ENCODE data around the gene APLNR.

Gene APLNR

DNA sequence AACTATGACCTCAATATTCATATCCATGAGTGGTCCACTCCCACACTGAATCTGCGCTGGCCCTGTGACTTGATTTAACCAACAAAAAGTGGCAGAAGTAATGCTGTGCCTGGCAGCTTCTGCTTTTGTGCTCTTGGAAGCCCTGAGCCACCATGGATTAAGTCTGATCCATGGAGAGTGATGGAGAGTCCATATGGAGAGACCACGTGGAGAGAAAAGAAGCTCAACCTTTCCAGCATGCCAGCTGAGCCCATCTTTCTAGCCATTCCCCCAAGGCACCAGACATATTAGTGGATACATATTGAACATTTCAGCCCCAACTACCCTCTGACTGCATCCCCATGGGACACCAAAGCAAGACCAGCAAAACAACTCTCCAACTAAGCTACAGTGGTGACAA is 39.3 kb downstream of the APLNR start:
- DNase-seq (ENCODE audit: low read depth): no peak
- H3K4me3 ChIP-seq (replicated peaks; ENCODE audit: low read depth, low read length): no peak overlapping the region
- TF ChIP-seq, protein P1, sequence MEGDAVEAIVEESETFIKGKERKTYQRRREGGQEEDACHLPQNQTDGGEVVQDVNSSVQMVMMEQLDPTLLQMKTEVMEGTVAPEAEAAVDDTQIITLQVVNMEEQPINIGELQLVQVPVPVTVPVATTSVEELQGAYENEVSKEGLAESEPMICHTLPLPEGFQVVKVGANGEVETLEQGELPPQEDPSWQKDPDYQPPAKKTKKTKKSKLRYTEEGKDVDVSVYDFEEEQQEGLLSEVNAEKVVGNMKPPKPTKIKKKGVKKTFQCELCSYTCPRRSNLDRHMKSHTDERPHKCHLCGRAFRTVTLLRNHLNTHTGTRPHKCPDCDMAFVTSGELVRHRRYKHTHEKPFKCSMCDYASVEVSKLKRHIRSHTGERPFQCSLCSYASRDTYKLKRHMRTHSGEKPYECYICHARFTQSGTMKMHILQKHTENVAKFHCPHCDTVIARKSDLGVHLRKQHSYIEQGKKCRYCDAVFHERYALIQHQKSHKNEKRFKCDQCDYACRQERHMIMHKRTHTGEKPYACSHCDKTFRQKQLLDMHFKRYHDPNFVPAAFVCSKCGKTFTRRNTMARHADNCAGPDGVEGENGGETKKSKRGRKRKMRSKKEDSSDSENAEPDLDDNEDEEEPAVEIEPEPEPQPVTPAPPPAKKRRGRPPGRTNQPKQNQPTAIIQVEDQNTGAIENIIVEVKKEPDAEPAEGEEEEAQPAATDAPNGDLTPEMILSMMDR (IDR thresholded peaks at IDR 0.05; ENCODE audit: low read length, missing control alignments): no peak

DNA sequence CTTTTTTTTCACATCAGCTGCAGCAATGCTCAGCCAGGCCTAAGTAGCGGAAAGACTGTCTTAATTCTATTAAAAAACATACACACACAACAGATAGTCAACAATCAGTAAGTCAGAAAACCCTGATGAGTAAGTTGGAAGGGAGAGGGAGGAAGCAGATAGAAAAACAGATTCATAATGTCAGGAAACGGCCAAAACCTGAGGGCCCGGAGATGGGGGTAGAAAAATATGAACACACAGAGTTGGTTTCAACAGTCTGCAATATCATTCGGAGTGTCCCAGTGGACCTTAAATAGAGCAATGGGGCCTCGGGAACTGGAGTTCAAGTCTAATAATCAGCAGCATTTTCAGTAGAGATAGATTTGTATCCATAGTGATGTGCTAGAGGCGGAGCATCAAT is 40.5 kb downstream of the APLNR start:
- TF ChIP-seq, protein P1 (IDR thresholded peaks at IDR 0.05; ENCODE audit: low read length, missing control alignments): no peak
- no peak for DNase-seq (ENCODE audit: low read depth)
- H3K4me3 ChIP-seq (replicated peaks; ENCODE audit: low read depth, low read length): no peak overlapping the region

DNA sequence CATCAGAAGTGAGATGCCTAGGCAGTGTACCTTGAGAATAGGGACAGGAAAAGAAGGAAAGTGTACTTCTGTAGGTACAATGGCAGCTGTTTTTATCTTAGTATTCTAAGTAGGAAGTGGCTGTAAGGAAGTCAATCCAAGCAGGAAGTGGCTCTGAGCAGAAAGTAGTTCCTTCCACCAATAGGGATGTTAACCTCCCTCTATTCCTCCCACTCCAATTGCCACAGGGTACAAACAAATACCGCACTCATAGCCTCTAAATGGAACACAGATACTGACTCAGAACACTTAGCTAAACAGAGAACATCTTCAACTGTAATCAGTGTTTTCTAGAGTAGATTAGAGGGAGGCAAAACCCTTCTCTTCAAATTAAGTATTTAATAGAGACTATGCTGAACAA is 44.7 kb downstream of the APLNR start:
- H3K4me3 ChIP-seq (replicated peaks; ENCODE audit: low read depth, low read length): no peak overlapping the region
- no peak for DNase-seq (ENCODE audit: low read depth)
- TF ChIP-seq, protein P1 (IDR thresholded peaks at IDR 0.05; ENCODE audit: low read length, missing control alignments): no peak

DNA sequence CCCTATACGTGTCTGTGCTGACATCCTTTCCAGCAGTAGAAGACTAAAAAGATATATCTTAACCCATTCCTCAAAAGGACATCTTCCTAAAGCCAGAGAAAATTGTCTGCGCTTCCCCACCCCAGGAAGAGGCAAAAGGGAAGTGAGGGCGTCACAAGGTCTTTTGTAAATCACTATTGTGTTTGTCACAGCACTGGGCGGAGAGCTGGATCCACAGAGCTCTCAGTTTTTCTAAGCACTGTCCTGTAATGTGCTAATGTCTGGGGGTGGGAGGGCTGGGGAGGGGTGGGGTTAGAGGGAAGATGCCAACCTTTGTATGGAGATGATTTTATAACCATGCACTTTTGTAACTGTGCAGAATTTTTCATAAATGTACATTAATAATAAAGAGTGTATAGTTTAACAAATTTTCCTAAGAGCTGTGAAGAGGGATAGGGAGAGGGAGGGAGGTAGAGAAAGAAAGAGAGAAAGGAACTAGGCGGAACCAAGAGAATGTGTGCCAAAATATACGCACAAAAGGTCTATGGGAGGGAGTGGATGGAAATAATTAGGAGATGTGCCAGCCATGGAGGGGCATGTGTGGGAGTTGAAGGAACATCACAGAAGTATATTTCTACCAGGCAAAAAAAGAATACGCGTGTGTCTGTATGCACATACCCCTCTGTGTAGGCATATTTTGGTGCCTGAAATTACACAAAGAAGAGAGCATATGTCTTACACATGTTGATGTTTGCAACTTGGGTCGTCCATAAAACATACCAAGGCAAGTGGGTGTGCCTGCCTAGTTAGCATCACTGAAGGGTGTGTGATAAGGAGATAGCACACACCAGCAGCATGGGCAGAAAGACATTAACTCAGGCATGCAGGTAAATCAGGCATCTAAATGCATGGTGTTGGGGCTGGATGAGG is 45.5 kb downstream of the APLNR start:
- DNase-seq (ENCODE audit: low read depth): no peak
- TF ChIP-seq, protein P1 (IDR thresholded peaks at IDR 0.05; ENCODE audit: low read length, missing control alignments): no peak
- H3K4me3 ChIP-seq (replicated peaks; ENCODE audit: low read depth, low read length): no peak overlapping the region

DNA sequence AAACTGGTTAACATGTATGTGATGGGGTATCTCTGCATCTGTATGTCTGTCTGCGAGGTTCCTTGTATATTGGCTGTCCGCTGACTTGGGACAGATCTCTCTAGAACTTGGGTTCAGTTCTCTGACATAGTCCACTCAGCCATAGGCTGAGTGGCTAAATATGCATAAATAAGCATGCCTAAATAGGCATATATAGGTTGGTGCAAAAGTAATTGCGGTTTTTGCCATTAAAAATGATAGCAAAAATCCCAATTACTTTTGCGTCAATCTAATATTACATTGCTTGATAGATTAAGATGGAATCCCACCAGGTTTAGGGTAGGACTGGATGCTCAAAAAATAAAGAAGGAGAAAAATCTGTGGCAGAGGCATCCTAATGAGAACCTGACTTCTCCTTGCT is 46.5 kb downstream of the APLNR start:
- TF ChIP-seq, protein P1 (IDR thresholded peaks at IDR 0.05; ENCODE audit: low read length, missing control alignments): no peak
- no peak overlapping the region for H3K4me3 ChIP-seq (replicated peaks; ENCODE audit: low read depth, low read length)
- no peak for DNase-seq (ENCODE audit: low read depth)
